HG02970 (cell line): Measurements from ENCODE around the gene E2F8.
A peak's percentile ranks its signal among the peaks of the same experiment; 100 is the strongest.
"Not testable (repeated sequence)": the region's sequence is repeated elsewhere in the genome, so short reads cannot be mapped to it uniquely, and the experiment has no call there.

Experiments
- ATAC-seq: cut with Tn5 transposase; IDR thresholded peaks from one replicate; pipeline ENCODE4 v1.9.1; 2021; ENCODE audit warnings: mild to moderate bottlenecking, moderate library complexity, moderate number of reproducible peaks; ENCODE audit not compliant: unreplicated experiment, low FRiP score

The E2F8 gene

GRCh38 chr11:19240420-19241259, at the start of gene E2F8:
Gene E2F8, minus strand, starts transcription at chr11:19240945. Its CDS starts 824 bp downstream, at chr11:19240121.
- peak; percentile 89 for ATAC-seq

- ATAC-seq, result no peak
Measured at GRCh38 chr11:19290356-19290755, 49.6 kb upstream of the E2F8 start.

GRCh38 chr11:19288256-19288655, 47.5 kb upstream of the E2F8 start:
- no peak for ATAC-seq

- no peak for ATAC-seq
Measured at GRCh38 chr11:19286411-19286810, 45.7 kb upstream of the E2F8 start.

GRCh38 chr11:19284881-19285280, 44.1 kb upstream of the E2F8 start:
- no peak for ATAC-seq

- ATAC-seq, result no peak
Measured at GRCh38 chr11:19283991-19284390, 43.2 kb upstream of the E2F8 start.

GRCh38 chr11:19281555-19281954, 40.8 kb upstream of the E2F8 start:
- ATAC-seq, result no peak

GRCh38 chr11:19281041-19281440, 40.3 kb upstream of the E2F8 start:
- ATAC-seq, result no peak

GRCh38 chr11:19279451-19279850, 38.7 kb upstream of the E2F8 start:
- ATAC-seq, result no peak

GRCh38 chr11:19276859-19277808, 36.4 kb upstream of the E2F8 start:
- no peak for ATAC-seq

GRCh38 chr11:19275496-19275895, 34.8 kb upstream of the E2F8 start:
- no peak for ATAC-seq

GRCh38 chr11:19273219-19273618, 32.5 kb upstream of the E2F8 start:
- ATAC-seq, result not testable (repeated sequence)

- ATAC-seq, result no peak
Measured at GRCh38 chr11:19268909-19269308, 28.2 kb upstream of the E2F8 start.

GRCh38 chr11:19267567-19267966, 26.8 kb upstream of the E2F8 start:
- no peak for ATAC-seq

- no peak for ATAC-seq
Measured at GRCh38 chr11:19263333-19263732, 22.6 kb upstream of the E2F8 start.

GRCh38 chr11:19259487-19260345, 19.0 kb upstream of the E2F8 start:
- ATAC-seq, result no peak

- ATAC-seq, result no peak
Measured at GRCh38 chr11:19258641-19259230, 18.0 kb upstream of the E2F8 start.

- not testable (repeated sequence) for ATAC-seq
Measured at GRCh38 chr11:19254441-19254840, 13.7 kb upstream of the E2F8 start.

GRCh38 chr11:19253817-19254216, 13.1 kb upstream of the E2F8 start:
- ATAC-seq, result no peak

GRCh38 chr11:19253153-19253745, 12.5 kb upstream of the E2F8 start:
- no peak for ATAC-seq
